ENCODE measurements around the gene CHCHD3.

GRCh38 chr7:133081119-133081598 is 731 bp downstream of the CHCHD3 start:
- TF ChIP-seq PBX3 (IDR thresholded peaks at IDR 0.05) (no peak), EHMT2 (IDR thresholded peaks at IDR 0.05; ENCODE audit: low read depth) (no peak), CTCF (IDR thresholded peaks at IDR 0.05) (no peak), RNF2 (IDR thresholded peaks at IDR 0.05; ENCODE audit: borderline replicate concordance, low read depth) (no peak), REST (IDR thresholded peaks at IDR 0.05) (no peak), EP300 (IDR thresholded peaks at IDR 0.05) (no peak), POLR2A (IDR thresholded peaks at IDR 0.05; ENCODE audit: low read length) (no peak), SMC3 (IDR thresholded peaks at IDR 0.05) (no peak), ESRRA (IDR thresholded peaks at IDR 0.05; ENCODE audit: borderline replicate concordance, low read length) (no peak), USF2 (IDR thresholded peaks at IDR 0.05) (no peak), CHD2 (IDR thresholded peaks at IDR 0.05; ENCODE audit: low read length, partially characterized antibody) (no peak), CHD4 (IDR thresholded peaks at IDR 0.05; ENCODE audit: borderline replicate concordance) (no peak), MAFK (IDR thresholded peaks at IDR 0.05; ENCODE audit: partially characterized antibody) (no peak)
